NCI-H345 treated with DMSO at 0.1 percent for 48 hours (cell line): ENCODE data around the gene SPATA13.
A peak's percentile ranks its signal among the peaks of the same experiment; 100 is the strongest.

Source experiments
- DNase-seq: peaks from one replicate; lab custom pipeline; 2025; ENCODE audit not compliant: unreplicated experiment; lab: John Stamatoyannopoulos, UW

Gene SPATA13

DNA sequence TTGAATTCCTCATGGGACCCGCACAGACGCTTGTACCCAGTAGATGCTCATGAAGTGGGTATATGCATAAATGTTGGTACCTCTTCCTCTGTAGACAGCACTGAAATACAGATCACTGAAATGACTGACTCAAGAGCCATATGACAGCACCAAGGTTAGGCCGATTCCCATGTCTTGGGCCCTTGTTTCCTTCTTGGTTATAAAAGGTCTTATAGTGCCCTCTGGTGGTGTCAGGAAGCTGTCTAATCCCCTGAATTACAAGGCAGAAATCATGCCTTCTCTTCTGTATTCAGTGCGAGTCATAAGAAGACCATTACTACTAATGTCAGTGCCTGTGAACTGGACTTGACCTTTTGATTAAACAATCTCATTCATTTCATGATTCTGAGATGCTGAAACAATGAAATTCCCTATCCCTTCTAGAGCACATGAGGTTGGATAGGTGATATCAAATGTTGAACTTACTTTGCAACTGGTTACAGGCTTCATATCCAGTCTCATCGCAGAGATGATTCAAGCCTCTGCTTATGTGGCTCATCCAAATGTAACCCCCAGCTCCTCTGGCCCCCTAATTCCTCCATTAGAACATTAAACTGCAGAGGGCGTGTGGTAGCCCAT is 59.7 kb downstream of the SPATA13 start:
- peak; percentile 34 for DNase-seq

DNA sequence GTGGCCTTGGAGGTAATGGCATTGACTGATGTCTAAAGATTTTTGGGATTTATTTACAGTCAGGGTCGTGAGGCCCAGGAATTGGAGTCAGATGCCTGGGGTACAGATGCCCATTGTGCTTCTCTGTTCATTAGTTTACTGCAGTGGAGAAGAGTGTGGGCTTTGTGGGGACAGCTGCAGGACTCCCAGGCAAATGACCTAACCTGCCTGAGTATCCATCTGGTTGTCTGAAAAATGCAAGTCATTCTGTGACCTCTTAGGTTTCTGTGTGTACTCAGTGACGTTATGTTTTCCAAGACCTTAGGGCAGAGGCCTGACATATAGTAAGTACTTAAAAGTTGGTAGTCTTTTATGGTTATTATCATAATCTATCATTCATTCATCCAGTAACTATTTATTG is 60.5 kb downstream of the SPATA13 start:
- DNase-seq: no peak

DNA sequence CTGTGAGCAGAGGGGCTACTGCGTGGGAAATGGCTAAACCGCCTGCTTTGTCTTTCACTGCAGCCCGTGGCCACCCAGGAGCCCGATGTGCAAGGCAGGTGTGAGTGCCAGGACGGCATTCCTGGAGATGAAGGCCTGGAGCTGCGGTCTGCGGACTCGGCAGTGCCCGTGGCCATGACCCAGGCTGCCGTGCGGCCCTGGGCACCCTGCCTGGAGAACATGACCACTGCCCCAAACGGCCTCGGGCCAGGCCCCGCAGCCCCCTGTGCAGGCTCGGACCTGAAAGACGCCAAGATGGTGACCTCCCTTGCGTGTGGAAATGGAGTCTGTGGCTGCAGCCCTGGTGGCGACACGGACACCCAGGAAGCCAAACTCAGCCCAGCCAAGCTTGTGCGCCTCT is 62.2 kb downstream of the SPATA13 start:
- DNase-seq: no peak

DNA sequence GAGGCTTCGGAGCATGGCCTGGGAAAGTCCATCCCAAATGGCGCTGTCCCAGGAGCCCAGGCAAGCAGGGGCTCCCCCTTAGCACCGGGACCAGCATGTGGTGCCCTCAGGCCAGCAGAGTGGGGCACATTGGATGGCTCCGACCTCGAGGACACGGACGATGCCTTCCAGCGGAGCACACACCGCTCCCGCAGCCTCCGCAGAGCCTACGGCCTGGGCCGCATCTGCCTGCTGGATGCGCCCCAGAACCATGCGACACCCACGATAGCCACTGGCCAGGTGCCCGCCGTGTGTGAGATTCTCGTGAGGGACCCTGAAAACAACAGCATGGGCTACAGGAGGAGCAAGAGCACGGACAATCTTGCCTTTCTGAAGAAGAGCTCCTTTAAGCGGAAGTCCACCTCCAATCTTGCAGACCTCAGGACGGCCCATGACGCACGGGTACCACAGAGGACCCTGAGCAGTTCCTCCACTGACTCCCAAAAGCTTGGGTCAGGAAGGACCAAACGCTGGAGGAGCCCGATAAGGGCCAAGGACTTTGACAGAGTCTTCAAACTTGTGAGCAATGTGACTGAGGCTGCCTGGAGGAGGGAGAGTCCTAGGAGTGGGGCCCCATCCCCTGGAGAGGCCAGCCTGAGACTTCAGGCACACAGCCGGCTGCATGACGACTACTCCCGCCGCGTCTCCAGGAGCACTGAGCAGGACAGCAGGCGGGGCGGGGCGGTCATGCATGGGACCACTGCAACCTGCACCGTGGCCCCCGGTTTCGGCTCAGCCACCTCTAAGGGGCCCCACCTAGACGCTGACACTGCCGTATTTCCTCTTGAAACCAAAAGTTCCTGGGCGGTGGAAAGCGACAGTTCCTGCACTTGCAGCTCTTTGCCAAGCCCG is 63.1 kb downstream of the SPATA13 start:
- no peak for DNase-seq

DNA sequence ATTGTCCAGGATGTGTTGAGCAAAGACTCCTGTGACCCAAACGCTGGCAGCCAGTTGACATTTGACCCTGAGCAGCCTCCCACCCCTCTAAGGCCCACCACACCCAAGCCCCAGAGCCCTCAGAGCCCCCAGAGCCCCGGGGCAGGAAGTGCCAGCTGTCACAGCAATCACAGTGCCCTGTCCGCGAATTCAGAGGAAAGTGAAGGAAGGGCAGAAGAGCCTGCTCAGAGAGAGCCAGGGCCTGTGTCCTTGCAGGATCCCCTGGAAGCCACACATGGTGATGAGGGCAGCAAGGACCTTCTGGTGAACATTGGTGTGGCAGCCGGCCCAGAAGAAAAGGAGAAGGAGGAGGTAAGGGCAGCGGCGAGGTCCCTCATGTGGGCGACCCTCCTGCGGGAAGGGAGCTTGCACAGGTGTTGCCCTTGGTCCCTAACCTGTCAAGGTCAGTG is 63.7 kb downstream of the SPATA13 start:
- DNase-seq: no peak

DNA sequence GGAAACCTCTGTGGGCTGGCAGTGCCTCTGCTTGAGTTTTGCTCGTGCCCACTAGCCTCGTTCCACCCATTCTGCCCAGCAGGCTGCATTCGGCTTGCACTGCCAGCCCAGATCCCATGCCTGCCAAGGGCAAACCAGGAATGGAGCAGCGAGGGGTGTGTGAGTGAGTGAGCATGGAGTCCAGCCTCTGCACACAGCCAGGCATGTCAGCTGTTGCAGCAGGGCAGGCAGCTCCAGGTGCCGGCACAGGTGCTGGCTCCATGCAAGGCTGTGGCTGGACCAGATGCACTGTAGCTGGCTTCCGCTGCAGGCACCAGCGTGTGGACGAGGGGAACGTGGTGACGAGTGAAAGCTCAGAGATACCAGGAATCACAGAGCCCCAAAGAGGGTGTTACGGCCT is 64.5 kb downstream of the SPATA13 start:
- no peak for DNase-seq

DNA sequence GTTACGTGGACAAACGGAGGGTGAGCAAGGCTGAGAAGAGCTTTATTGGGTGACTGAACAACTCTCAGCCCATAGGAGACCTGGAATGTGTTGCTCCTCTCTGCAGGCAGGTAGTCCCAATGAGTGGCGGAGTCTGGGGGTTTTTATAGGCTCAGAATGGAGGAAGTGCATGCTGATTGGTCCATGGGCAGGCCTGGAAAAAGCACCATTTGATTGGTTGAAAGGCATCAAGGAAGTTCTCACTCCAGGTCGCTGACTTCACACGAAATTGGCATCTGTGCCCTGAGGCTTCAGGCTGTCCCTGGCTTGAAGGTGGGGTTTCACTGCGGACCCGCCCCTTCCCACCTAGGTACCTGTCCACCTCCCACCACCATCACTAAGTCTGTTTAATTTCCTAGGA is 65.4 kb downstream of the SPATA13 start:
- DNase-seq: no peak

DNA sequence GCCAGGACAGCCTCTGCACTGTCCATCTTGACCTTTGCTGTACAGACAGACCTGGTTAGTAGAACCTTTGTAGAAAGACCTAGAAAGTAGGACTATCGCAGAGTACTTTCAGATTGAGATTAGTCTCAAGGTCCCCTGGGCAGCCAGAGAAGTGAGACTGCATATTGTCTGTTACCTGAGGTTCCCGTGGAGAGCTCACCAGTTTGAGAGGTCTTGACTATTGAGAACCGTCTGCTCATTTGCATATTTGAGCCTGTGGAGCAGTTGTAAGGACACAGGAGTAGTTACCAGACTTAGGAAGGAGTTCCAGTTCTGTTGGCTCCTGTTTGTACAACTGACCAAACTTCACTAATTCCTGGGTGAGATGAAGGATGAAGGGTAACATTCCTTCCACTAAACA is 66.2 kb downstream of the SPATA13 start:
- no peak for DNase-seq

DNA sequence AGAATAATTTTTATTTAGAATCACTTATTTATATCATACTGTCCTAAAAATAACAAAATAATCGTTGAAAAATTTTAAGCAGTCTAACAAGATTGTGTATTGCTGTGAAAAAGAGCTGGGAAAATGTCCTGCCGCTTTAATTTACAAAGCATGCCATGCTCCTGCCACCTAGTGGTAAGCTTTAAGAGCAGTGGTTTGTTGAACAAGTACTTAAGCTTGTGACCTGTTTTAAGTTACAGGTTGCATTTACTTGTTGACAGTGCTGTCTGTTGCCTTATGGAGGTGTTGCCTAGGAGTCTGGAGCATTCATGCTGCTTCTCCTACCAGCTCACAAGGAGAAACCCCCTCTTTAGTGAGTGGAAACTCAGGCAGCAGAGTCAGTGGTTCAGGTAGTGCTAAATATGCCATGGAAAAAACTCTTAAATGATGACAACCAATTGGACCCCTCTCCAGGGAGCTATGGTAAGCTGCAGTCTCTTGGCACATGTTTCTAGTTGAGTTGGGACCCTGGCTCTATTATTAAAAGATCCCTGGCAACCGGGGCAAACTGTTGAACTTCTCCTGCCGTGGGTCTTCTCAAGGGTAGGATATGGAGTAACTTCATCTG is 68.4 kb downstream of the SPATA13 start:
- peak; percentile 43 for DNase-seq

DNA sequence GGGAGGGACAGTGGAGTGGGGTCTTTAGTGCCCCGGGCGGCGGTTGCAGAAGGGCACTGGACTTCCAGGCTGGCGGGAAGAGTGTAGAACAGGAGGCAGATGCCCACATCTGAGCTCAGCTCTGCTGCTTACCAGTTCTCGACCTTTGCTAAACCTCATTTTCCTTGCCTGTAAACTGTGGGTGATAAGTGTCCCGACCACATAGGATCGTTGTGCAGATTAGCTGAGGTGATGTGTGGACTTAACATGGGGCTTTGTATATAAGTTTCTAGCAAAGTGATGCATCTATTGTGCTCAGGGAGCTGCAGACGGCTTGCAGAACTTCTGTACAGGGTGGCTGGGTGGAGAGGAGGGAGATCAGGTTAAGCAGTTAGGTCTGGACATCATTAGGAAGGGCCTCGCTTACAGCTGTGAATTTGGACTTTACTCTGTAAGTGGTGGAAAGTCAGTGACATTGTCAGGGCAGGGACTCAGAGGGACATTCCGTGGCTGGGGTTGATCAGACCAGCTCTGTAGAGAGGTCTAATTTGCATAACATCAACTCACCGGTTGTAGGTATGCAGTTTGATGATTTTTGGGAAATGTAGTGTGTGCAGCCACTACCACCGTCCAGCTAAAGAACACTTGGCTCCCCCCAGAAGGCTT is 70.0 kb downstream of the SPATA13 start:
- no peak for DNase-seq

DNA sequence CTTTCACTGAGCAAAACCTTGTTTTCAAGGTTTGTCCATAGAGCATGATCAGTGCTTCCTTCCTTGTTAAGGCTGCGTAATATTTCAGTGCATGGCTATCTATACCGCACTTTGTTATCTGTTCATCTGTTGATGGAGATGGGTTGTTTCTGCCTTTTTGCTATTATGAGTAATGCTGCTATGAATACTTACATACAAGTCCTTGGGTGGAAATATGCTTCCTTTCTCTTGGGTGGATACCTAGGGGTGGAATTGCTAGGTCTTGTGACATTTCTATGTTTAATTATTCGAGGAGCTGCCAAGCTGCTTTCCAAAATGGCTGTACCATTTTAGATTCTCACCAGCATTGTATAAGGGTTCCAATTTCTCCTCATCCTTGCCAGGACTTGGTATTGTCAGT is 70.9 kb downstream of the SPATA13 start:
- DNase-seq: no peak

DNA sequence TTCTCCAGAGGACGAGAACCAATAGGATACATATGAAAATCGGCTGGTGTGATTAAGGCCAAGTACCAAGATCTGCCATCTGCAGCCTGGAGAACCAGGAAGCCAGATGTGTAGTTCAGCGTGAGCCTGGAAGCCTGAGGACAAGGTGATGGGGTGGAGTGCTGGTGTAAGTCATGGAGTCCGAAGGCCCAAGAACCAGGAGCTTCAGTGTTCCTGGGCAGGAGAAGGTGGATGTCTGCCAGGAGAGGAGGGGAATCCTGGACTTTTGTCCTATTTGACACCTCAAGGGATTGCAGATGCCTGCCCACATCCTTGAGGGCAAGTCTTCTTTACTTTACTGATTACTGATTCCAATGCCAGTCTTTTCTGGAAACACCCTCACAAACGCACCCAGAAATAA is 71.5 kb downstream of the SPATA13 start:
- no peak for DNase-seq

DNA sequence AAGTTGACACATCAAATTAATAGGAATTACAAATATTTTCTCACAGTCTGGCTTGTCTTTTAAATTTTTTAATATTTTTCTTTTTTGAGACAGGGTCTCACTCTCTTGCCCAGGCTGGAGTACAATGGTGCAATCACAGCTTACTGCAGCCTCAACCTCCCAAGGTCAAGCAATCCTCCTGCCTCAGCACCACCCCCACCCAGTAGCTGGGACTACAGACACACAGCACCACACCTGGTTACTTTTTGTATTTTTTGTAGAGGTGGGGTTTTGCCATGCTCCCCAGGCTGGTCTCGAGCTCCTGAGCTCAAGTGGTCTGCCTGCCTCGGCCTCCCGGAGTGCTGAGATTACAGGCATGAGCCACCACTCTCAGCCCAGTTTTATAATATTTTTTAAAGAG is 72.0 kb downstream of the SPATA13 start:
- DNase-seq: no peak

DNA sequence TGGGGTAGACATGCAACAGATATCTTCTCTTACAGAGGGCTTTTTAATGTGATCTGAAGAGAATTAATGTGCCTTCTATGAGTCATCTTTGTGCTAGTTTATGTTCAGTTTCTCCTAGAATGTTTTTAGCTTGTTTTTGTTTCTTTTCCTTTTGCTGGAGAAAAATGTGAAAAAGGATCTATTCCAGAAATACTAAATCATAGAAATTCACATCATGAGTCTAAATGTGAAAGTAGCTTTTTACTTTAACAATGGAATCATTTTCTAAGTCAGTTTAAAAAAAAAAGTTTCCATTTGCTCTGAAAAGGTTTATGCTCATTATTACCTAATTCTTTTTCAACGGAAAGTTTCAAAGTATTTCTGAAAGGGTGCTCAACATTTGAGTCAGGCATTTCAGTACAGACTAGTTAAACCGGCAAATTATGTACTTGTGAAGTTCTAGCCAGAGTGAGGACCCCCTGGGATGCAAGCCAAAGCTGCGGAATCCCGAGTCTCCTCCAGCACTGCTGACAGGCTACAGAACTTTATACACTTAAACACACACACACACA is 72.9 kb downstream of the SPATA13 start:
- DNase-seq: no peak

DNA sequence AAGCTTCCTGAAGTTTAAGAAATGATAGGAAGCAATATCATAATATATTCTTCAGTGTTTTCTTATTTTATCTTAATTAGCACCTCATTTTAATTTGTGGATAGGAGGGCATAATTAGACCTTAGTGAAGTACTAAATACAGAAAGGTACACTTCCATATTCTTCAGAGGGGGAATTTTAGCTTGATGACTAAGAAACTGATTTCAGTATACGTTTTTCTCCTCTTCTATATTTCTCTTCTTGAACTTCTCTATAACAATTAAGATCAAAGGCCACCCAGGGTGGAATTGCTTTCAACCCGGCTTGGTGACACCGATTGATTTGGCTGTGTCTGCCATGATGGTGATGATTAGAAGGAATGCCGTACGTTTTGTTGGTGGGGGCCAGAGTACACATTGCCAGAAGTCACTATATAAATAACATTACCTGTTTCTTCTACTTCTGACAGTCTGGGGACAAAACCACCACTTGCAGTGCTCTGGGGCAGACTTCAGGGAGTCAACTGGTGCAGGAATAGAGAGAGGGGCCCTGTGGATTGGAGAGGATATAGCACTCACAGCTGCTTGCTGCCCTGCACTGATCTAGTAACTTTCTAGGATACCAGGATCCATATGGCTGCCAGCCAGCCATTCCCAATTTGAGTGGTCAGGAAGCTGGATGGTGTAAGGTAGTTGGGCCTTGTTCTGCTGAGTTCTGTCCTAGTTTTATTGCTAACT is 73.8 kb downstream of the SPATA13 start:
- DNase-seq: no peak

DNA sequence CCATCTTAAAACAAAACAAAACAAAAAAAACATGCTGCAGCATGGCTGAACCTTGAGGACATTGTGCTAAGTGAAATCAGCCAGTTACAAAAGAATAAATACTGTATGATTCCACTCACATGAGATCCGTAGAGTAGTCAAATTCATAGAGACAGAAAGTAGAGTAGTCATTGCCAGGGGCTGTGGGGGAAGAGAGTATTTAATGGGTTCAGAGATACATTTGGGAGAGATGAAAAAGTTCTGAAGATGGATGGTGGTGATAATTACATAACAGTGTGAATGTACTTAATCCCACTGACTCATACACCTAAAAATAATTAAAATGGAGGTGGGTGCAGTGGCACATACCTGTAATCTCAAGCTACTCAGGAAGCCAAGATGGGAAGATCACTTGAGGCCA is 76.8 kb downstream of the SPATA13 start:
- no peak for DNase-seq

DNA sequence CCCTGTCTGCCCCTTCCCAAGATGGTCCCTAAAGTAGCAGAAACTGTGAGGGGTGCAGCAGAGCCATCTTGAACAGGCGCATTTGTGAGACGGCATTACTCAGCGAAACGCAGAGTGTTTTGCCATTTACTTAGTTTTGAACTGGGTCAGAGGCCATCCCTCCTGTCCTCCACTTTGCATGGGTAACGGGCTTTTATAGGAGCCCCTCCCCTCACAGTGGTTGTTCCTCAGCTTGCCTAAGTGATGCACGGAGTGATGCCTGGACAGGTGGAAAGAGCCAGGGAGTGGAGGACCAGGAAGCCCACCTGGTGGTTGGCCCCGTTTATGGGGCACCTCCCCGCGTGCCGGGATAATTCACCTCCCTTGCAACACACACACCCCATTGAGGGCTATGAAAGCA is 80.8 kb downstream of the SPATA13 start:
- no peak for DNase-seq

DNA sequence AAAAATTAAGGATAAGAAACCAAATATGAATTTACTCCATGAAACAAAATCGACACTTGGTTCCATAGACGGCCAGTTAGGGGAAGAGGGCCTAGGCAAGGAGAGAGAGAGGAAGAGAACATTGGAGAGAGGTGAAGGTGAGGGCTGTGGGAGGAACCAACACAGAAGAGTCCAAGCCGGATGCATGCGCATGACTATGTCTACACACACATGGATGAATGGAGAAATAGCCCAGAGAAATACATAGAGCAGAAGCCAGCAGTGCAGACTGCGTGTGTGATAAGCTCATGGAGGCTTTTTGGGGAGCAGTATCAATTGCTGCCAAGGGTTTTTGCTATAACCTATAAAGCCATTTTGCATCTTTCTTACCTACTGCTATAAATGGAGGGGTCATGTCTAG is 81.6 kb downstream of the SPATA13 start:
- no peak for DNase-seq

DNA sequence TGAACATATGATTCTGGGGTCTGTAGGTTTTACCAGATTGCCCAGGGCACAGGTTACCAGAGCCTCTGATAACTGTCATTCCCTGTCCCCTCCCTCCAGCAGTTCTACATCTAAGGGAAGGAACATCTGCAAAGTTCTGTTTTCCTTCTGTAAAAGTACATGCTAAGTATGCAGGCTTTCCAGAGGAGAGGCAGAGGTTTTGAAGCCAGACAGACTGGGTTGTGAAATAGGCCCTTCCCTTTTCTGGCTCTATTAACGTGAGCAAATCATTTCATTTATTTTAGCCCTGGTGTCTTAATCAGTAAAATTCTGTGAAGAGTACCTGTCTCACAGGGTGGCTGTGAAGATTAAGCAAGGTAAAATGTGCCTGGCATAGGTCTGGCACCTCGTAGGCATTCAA is 82.8 kb downstream of the SPATA13 start:
- DNase-seq: no peak

DNA sequence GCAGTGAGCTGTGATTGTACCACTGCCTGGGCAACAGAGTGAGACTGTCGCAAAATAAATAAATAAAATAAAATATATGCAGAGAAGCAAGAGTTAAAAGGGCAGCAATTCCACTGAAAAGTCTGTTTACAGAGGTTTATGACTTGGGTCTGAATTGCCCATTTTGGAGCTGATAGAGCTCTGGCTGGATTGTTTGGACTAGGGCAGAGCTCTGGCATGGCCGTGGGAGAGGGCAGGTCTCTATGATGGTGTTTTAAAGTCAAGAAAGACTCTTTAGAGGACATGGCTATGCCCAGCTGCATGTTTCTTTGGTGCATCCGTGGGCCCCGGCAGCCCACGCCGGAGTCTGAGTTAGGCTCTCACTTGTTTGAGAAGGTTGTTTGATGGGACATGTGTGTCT is 84.3 kb downstream of the SPATA13 start:
- no peak for DNase-seq

DNA sequence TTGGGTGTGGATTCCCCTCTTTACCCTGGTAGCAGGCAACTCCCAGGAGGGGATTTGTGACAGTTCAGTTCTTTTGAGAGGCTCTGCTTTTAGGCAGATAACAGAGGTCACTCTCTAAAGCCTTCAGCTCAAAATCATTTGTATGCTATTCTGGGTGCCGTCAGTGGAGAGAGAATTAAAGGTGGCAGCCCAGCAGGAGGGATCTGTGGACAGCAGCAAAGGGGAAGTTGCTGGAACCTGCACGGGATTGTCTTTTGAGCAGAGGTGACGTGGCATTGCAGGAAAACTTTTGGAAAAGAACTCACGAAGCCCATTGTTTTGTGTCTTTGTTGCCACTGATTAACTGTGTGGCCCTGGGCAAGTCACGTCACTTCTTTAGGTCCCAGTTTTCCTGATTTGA is 86.5 kb downstream of the SPATA13 start:
- DNase-seq: no peak
